B cell (primary cell): Measurements from ENCODE around the gene OTOA. TPM values are rescaled to one million over a fixed set of nuclear protein-coding genes. Genes with fewer than 3 reads are reported as not detected.
"Not testable (repeated sequence)": the region's sequence is repeated elsewhere in the genome, so short reads cannot be mapped to it uniquely, and the experiment has no call there.

ENCODE experiments used
- ATAC-seq: fragments of 200-7000 bp; cut with Tn5 transposase; one replicate; pipeline ENCODE4 v1.10.0; 2021; ENCODE audit warnings: low read depth, mild to moderate bottlenecking, moderate number of reproducible peaks, moderate library complexity
- CTCF ChIA-PET: fragments of 350-600 bp; sonication (Branson Sonifier 250); formaldehyde crosslinking; loops from one replicate; lab custom pipeline; 2021; ENCODE audit warnings: antibody characterized with exemption, inconsistent platforms; lab: Charles Lee
- POLR2A ChIA-PET: fragments of 350-600 bp; sonication (Branson Sonifier 250); formaldehyde crosslinking; loops from one replicate; lab custom pipeline; 2021; ENCODE audit warnings: antibody characterized with exemption; lab: Charles Lee
- DNase-seq: peaks from one replicate; pipeline ENCODE4 v3.0.0; 2013
- H2AFZ ChIP-seq: 2 replicates; pipeline ENCODE4 v1.6.1; 2012; ENCODE audit warnings: mild to moderate bottlenecking, low read depth, low read length; ENCODE audit not compliant: insufficient read depth, poor library complexity, severe bottlenecking
- H3K27ac ChIP-seq, 2 donors: 1 replicate in 1 of 2; 2 replicates in 1 of 2; pipeline ENCODE4 v1.5.1; 2012 to 2013; ENCODE audit warnings: low read length in 2 of 2, mild to moderate bottlenecking in 2 of 2, moderate library complexity in 1 of 2
- H3K27me3 ChIP-seq, 4 experiments: fragments of 200-600 bp in 1 of 4; sonication (generic) in 1 of 4; replicated peaks in 1 of 4; 1 replicate in 2 of 4; 2 replicates in 2 of 4; pipeline versions ENCODE4 v1.6.1 to v1.7.0; 2013 to 2016; ENCODE audit warnings: low read length in 3 of 4, mild to moderate bottlenecking in 2 of 4, mixed read lengths in 1 of 4, moderate library complexity in 1 of 4; ENCODE audit not compliant: insufficient read depth in 4 of 4, control insufficient read depth in 3 of 4; ENCODE audit errors: control extremely low read depth in 1 of 4
- H3K36me3 ChIP-seq, 2 experiments: replicated peaks in 1 of 2; 1 replicate in 1 of 2; 2 replicates in 1 of 2; pipeline versions ENCODE4 v1.6.1 to v1.7.1; 2013; ENCODE audit warnings: low read length in 1 of 2; ENCODE audit not compliant: insufficient read depth in 2 of 2, control insufficient read depth in 1 of 2; ENCODE audit errors: control extremely low read depth in 1 of 2, extremely low read depth in 1 of 2
- H3K4me1 ChIP-seq, 2 donors: fragments of 200-600 bp in 1 of 2; sonication (generic) in 1 of 2; 1 replicate in 1 of 2; 2 replicates in 1 of 2; pipeline versions ENCODE4 v1.5.1 to v1.6.1; 2013 to 2017; ENCODE audit warnings: low read length in 2 of 2; ENCODE audit not compliant: control insufficient read depth in 2 of 2, insufficient read depth in 2 of 2
- H3K4me2 ChIP-seq: replicated peaks from 2 replicates; pipeline ENCODE3; 2012; ENCODE audit warnings: mild to moderate bottlenecking, low read depth, low read length; ENCODE audit not compliant: poor library complexity, severe bottlenecking
- H3K4me3 ChIP-seq, 5 experiments: fragments of 200-600 bp in 1 of 5; sonication (generic) in 1 of 5; 1 replicate in 3 of 5; 2 replicates in 2 of 5; pipeline versions ENCODE4 v1.5.1 to v1.7.0; 2011 to 2016; ENCODE audit warnings: low read length in 4 of 5, mild to moderate bottlenecking in 4 of 5, low read depth in 2 of 5, control low read depth in 1 of 5, moderate library complexity in 1 of 5; ENCODE audit not compliant: insufficient read depth in 1 of 5; ENCODE audit errors: control extremely low read depth in 1 of 5, extremely low read depth in 1 of 5
- H3K79me2 ChIP-seq: fragments of 200-600 bp; sonication (generic); one replicate; pipeline ENCODE4 v1.6.0; 2016; ENCODE audit warnings: low read length; ENCODE audit not compliant: control insufficient read depth, insufficient read depth
- H3K9ac ChIP-seq: fragments of 200-600 bp; sonication (generic); 2 replicates; pipeline ENCODE4 v1.6.1; 2017; ENCODE audit warnings: mild to moderate bottlenecking, low read length, moderate library complexity
- H3K9me3 ChIP-seq, 3 donors: one replicate each; pipeline versions ENCODE4 v1.6.1 to v1.7.1; 2013; ENCODE audit warnings: low read length in 2 of 3; ENCODE audit not compliant: control insufficient read depth in 2 of 3, insufficient read depth in 1 of 3; ENCODE audit errors: control extremely low read depth in 1 of 3
- H4K20me1 ChIP-seq: 2 replicates; pipeline ENCODE4 v1.6.0; 2012; ENCODE audit warnings: mild to moderate bottlenecking, low read length; ENCODE audit not compliant: insufficient read depth, control insufficient read depth, poor library complexity, severe bottlenecking
- H3K27ac Mint-ChIP-seq: one replicate; pipeline ENCODE4 v1.8.0; 2021; ENCODE audit warnings: mixed read lengths
- H3K27me3 Mint-ChIP-seq: one replicate; pipeline ENCODE4 v1.8.0; 2021; ENCODE audit warnings: mixed read lengths
- H3K4me1 Mint-ChIP-seq: one replicate; pipeline ENCODE4 v1.8.0; 2021; ENCODE audit warnings: mixed read lengths
- H3K4me3 Mint-ChIP-seq: one replicate; pipeline ENCODE4 v1.8.0; 2021; ENCODE audit warnings: mixed read lengths
- H3K9me3 Mint-ChIP-seq: one replicate; pipeline ENCODE4 v1.8.0; 2022; ENCODE audit warnings: mixed read lengths; ENCODE audit not compliant: insufficient read depth
- CTCF ChIP-seq: fragments of 200-600 bp; IDR thresholded peaks from one replicate; pipeline ENCODE4 v1.8.0; 2022; ENCODE audit warnings: antibody characterized with exemption, mild to moderate bottlenecking
- EZH2 ChIP-seq: IDR thresholded peaks from 2 replicates; pipeline ENCODE4 v1.6.1; 2012; ENCODE audit warnings: borderline replicate concordance, low read depth, mild to moderate bottlenecking, moderate library complexity, low read length; ENCODE audit not compliant: insufficient read depth, poor library complexity, severe bottlenecking
- whole genome bisulfite sequencing: methylation state at CpG from one replicate; pipeline ENCODE4 v1.1.5; 2013; ENCODE audit warnings: missing lambda C conversion rate; ENCODE audit not compliant: insufficient coverage; 5-methylcytosine and 5-hydroxymethylcytosine counted together
- intact Hi-C: fragments of 100-400 bp; cut with micrococcal nuclease; formaldehyde crosslinking; loops from one replicate; pipeline ENCODE4 v1.10.0; 2022
- polyA plus RNA-seq: library from polyadenylated mRNA; depleted of rRNA; stranded (reverse); fragments of >200 nt; gene quantifications from 2 replicates; pipeline ENCODE4 v1.2.3, GENCODE V29; 2012
- total RNA-seq, 2 donors: library from RNA; stranded (reverse); fragments of 120-200 nt in 1 of 2; gene quantifications; 1 replicate in 1 of 2; 2 replicates in 1 of 2; pipeline versions ENCODE4 v1.2.3 to v1.2.4, GENCODE V29; 2013 to 2022

The OTOA gene
- total and polyA plus RNA-seq, 2 donors (not counting 1 experiment from before 2014, with no cell fraction given), result 0.39 TPM; not detected in 1

GRCh38 chr16:21631951-21632575 lies 31.7 kb upstream of the OTOA start:
- CTCF ChIA-PET, result interaction anchor here (0.7 kb wide), 1 partner anchor 90 kb away, joined by 3 read pairs; no protein-coding TSS in a partner anchor

GRCh38 chr16:21634216-21634615 lies 29.6 kb upstream of the OTOA start:
- no peaks in the 10 kb centered on the region for H3K9me3 Mint-ChIP-seq
- Histone ChIP-seq H3K9me3 (peaks cover 0 to 4% (median 0%) of the 10 kb centered on the region in 3 donors), H3K4me3 (no peak overlapping the region), H3K4me1 (no peaks in the 10 kb centered on the region), H3K9ac (no peak overlapping the region), H3K79me2 (no peaks in the 10 kb centered on the region), H3K27me3 (no peaks in the 10 kb centered on the region), H3K27ac (no peak overlapping the region), H3K36me3 (peaks cover 0 to 14% of the 10 kb centered on the region in 2 experiments), H3K4me2 (no peak overlapping the region), H4K20me1 (no peaks in the 10 kb centered on the region), H2AFZ (no peak overlapping the region)
- peaks cover 5% of the 10 kb centered on the region for H3K4me1 Mint-ChIP-seq
- ATAC-seq, result no peak
- ChIA-PET POLR2A (no interaction called here), CTCF (interaction anchor here (0.8 to 1.8 kb wide), 2 partner anchors 11 to 23 kb away, joined by 3 to 4 read pairs; no protein-coding TSS in a partner anchor)
- TF ChIP-seq EZH2, result no peak
- no peak for TF ChIP-seq CTCF
- no peaks in the 10 kb centered on the region for H3K27me3 Mint-ChIP-seq
- no peak overlapping the region for H3K4me3 Mint-ChIP-seq
- no peak for DNase-seq
- intact Hi-C loops, result no loop called here
- WGBS, result 92% methylated on average over 4 of the region's 5 CpGs
- H3K27ac Mint-ChIP-seq, result no peak overlapping the region

More at GRCh38 chr16:21631951-21632575, 31.7 kb upstream of the OTOA start:
- H3K27ac Mint-ChIP-seq, POLR2A ChIA-PET, H3K79me2 ChIP-seq, ATAC-seq, H3K9me3 ChIP-seq, H3K9ac ChIP-seq, H3K9me3 Mint-ChIP-seq, H3K27me3 Mint-ChIP-seq, H2AFZ ChIP-seq, H3K4me2 ChIP-seq, H3K4me1 Mint-ChIP-seq, H3K4me3 Mint-ChIP-seq, H3K27ac ChIP-seq, DNase-seq, H3K4me1 ChIP-seq, H3K27me3 ChIP-seq, H3K4me3 ChIP-seq, intact Hi-C loops, H4K20me1 ChIP-seq: not testable (repeated sequence)
- no CpG with 5 or more reads among the region's 5 CpGs for WGBS
- H3K36me3 ChIP-seq, result peaks cover 3 to 21% of the 10 kb centered on the region in 2 experiments

- H3K27me3 ChIP-seq, H3K4me3 Mint-ChIP-seq, H3K4me2 ChIP-seq, intact Hi-C loops, H3K79me2 ChIP-seq, H3K27me3 Mint-ChIP-seq, H3K36me3 ChIP-seq, H3K4me1 ChIP-seq, H3K9me3 ChIP-seq, H3K27ac ChIP-seq, ATAC-seq, H3K27ac Mint-ChIP-seq, H3K9me3 Mint-ChIP-seq, H4K20me1 ChIP-seq, H3K4me1 Mint-ChIP-seq, H3K4me3 ChIP-seq, POLR2A ChIA-PET, DNase-seq, H2AFZ ChIP-seq, H3K9ac ChIP-seq: not testable (repeated sequence)
- CTCF ChIA-PET, result interaction anchor here (1.8 kb wide), 1 partner anchor 13 kb away, joined by 4 read pairs; no protein-coding TSS in a partner anchor
- 97% methylated on average over 9 of the region's 9 CpGs for WGBS
Measured at GRCh38 chr16:21635694-21636093, 28.1 kb upstream of the OTOA start.
